Measurements from ENCODE around the gene PTPN21.
"Not testable (repeated sequence)": the region's sequence is repeated elsewhere in the genome, so short reads cannot be mapped to it uniquely, and the experiment has no call there.

Gene PTPN21

GRCh38 chr14:88551980-88552431, 2.8 kb downstream of the PTPN21 start:
- DNase-seq (ENCODE audit: low read depth), result no peak

GRCh38 chr14:88551094-88551870, 3.5 kb downstream of the PTPN21 start:
- peak; percentile 39 for DNase-seq (ENCODE audit: low read depth)

- no peak for DNase-seq (ENCODE audit: low read depth)
These were observed 4.7 kb downstream of the PTPN21 start for GRCh38 chr14:88550078-88550477.

GRCh38 chr14:88547386-88547780, 7.4 kb downstream of the PTPN21 start:
- no peak for DNase-seq (ENCODE audit: low read depth)

- DNase-seq (ENCODE audit: low read depth), result no peak
These were observed 8.0 kb downstream of the PTPN21 start for GRCh38 chr14:88546621-88547385.

- DNase-seq (ENCODE audit: low read depth), result no peak
These were observed 9.6 kb downstream of the PTPN21 start for GRCh38 chr14:88545256-88545655.

GRCh38 chr14:88542857-88543795, 11.7 kb downstream of the PTPN21 start:
- DNase-seq (ENCODE audit: low read depth), result no peak

GRCh38 chr14:88541324-88541723, 13.5 kb downstream of the PTPN21 start:
- DNase-seq (ENCODE audit: low read depth), result no peak

- DNase-seq (ENCODE audit: low read depth), result no peak
These were observed 19.0 kb downstream of the PTPN21 start for GRCh38 chr14:88535813-88536212.

- DNase-seq (ENCODE audit: low read depth), result no peak
These were observed 19.7 kb downstream of the PTPN21 start for GRCh38 chr14:88535149-88535548.

- no peak for DNase-seq (ENCODE audit: low read depth)
These were observed 21.7 kb downstream of the PTPN21 start for GRCh38 chr14:88533064-88533602.

GRCh38 chr14:88529889-88530288, 24.9 kb downstream of the PTPN21 start:
- not testable (repeated sequence) for DNase-seq (ENCODE audit: low read depth)

GRCh38 chr14:88522393-88522792, 32.4 kb downstream of the PTPN21 start:
- DNase-seq (ENCODE audit: low read depth), result no peak

GRCh38 chr14:88521818-88522217, 33.0 kb downstream of the PTPN21 start:
- no peak for DNase-seq (ENCODE audit: low read depth)

GRCh38 chr14:88519907-88520306, 34.9 kb downstream of the PTPN21 start:
- no peak for DNase-seq (ENCODE audit: low read depth)

- no peak for DNase-seq (ENCODE audit: low read depth)
These were observed 36.0 kb downstream of the PTPN21 start for GRCh38 chr14:88518592-88519512.

GRCh38 chr14:88516861-88517357, 37.9 kb downstream of the PTPN21 start:
- DNase-seq (ENCODE audit: low read depth), result no peak

- no peak for DNase-seq (ENCODE audit: low read depth)
These were observed 39.1 kb downstream of the PTPN21 start for GRCh38 chr14:88515499-88516221.

- DNase-seq (ENCODE audit: low read depth), result no peak
These were observed 47.6 kb downstream of the PTPN21 start for GRCh38 chr14:88507208-88507607.

- no peak for DNase-seq (ENCODE audit: low read depth)
These were observed 49.2 kb downstream of the PTPN21 start for GRCh38 chr14:88505621-88506020.
